ENCODE results near the gene NOTUM.
"Not testable (repeated sequence)": the region's sequence is repeated elsewhere in the genome, so short reads cannot be mapped to it uniquely, and the experiment has no call there.

Gene NOTUM

DNA sequence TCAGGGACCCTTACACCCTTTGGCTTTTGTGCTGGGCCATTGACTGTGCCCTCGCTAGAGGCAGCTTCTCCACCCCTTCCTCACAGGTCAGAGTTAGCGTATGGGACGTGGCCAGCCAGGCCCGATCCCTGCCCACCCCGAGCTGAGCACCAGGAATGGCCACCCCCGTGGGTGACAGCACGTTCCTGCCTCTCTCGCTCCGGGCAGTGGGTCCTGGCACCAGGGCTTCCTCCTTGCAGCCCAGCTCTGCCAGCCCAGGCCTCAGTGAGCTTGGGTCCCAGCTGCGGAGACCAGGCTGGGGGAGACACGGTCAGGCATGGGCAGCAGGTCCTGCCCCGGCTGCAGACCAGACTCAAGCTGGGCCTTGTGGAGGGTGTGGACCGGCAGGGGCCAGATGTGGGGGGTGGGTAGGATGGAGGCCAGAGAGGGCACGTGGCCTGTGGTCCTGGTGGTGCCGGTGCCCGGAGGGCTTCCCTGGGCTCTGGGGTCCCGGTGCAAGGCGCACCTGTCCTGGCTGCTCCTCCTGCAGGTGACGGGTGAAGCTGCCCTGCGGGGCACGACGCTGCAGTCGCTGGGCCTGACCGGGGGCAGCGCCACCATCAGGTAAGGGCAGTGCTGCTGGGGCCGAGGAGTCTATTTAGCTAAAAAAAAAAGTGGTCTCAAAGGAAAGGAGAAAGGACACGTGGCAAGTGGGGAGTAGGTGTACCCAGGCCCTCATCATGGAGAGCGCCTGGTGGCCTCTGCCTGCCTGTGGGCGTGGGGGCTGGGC, 34.7 kb upstream of the NOTUM start:
- DNase-seq, result no peak

DNA sequence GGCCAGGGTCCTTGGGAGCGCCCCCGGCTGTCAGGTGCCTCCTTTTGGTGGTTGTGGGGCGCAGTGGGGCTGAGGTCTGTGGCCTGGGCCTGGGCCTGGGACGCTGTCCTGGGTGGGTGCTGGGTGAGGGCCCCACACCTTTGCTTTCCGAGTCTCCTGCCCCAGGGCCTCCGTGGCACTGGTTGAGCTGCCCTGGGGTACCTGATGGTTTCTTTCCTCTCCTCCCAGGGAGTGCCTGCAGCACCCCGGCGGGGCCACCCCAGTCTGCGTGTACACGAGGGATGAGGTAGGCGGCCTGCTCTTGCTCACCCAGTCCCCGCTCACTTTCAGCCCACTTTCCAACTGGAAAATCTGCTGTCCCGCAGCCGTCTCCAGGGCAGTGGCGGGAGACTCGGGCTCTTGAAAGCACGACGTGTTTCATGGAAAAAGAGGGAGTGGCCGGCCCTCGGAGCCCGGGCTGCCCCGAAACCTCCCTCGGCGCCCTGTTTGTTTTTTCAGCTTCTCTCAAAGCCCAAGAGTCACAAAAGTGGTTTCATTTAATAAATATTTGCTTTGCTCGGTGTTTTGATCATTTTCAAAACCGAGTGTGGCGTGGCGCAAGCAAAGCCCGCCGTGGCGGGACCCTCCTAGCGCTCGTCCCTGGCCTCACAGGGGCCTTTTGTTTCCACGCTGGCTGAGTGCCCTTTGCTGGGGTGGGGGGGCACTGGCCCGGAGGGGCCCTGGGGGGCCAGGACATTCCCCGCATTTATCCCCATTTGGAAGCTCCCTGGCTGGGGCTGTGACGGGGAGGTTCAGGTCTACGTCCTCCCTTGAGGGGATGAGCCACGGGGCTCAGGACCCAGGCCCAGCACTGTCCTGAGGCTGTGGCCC, 33.8 kb upstream of the NOTUM start:
- DNase-seq, result no peak

DNA sequence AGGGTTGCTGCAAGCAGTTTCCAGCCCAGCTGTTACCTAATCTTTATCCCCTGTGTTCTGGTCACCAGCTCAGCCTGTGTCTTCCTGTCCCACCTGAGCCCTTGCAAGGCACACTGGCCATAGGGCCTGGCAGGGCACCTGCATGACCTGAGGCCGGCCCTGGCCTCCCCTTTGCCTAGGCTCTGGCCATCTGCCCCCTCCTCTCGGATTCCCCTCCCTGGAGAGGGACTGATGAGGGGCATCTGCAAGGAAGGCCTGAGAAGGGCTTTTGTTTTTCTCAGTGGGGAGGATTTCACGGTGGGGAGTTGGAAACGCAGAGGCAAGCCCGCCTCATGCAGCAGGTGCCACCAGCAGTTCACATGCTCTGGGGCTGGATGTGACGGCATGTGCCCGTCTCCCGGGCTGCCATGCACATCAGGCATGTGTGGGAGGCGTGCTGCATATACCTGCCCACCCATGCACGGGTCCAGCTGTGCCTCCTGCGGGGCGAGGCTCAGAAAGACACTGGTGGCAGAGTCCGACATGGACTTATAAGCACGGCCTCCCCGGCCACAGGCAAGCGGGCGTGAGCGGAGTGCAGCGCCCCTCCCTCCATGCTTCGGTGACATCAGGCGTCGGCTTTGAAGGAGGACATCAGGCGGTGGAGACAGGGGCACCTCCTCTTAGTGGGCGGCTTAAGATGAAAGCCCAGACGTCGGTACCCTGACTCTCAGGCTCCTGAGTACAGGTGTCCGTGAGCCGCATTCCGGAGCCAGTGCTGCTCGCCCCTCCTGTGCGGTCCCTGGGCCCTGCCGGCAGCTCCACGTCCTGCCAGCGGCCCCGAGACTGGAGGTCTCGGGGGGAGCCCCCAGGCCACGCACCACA, 33.0 kb upstream of the NOTUM start:
- no peak for DNase-seq

DNA sequence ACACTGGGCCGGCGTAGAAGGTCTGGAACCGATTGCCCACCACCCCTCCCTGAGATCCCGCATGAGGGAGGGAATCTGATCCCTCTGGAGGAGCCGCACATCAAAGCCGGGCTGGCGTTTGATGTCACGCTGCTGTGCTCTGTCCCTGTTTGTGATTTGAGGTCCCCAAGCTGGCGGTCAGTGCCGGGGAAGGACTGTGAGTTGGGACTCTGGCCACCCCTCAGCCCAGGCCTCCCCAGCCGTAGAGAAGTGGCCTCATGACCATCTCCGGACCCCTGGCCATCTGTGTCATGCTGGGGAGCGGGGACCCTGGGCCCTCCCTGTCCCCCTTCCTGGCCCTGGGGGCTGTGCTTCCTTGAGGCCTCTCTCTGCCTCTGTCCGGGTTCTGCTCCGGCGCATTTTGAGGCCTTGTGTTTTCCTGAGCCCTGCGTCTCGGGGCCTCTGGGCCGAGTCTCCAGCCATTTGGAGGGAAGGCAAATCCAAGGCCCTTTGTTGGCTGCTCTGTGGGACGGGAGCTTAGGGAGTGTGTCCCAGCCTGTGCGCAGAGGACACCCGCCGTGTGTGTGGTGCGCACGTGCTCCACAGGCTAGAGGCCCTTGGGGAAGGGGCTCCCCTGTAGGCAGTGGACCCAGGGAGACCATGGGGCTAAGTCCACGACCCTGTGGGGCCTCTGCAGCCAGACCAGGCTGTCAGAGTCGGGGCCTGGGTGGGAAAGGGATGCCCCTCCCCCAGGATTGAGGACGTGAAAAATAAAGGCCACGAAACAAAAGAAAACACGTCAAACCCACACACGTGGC, 31.5 kb upstream of the NOTUM start:
- DNase-seq, result no peak

DNA sequence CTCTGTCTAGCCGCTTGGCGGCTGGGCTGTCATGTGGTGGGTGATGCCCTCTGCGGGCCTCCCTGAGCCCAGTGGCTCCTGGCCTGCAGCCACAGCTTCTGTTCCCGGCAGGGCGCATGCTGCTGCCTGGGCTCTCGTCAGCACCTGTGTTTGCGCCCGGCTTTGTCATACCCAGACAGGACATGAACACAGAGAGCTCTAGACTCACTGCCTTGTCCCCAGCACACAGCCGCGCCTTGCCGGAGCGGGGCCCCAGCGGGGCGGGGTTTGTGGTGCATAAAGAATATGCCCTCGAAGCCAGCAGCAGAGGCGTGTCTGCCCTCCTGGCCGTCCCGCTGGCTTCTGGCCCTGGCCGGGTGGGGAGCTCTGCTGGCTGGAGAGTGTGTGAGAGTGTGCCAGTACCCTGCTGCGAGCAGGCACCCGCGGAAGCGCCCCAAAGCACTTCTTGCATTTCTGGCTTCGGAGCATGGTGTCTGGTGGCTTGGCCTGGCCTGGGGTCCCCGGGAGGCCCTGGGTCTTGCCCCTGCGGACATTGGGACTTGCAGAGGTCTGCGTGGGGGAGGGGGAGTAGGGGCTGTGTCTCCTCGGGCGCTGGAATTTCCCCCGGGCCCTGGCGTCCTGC, 30.8 kb upstream of the NOTUM start:
- no peak for DNase-seq

DNA sequence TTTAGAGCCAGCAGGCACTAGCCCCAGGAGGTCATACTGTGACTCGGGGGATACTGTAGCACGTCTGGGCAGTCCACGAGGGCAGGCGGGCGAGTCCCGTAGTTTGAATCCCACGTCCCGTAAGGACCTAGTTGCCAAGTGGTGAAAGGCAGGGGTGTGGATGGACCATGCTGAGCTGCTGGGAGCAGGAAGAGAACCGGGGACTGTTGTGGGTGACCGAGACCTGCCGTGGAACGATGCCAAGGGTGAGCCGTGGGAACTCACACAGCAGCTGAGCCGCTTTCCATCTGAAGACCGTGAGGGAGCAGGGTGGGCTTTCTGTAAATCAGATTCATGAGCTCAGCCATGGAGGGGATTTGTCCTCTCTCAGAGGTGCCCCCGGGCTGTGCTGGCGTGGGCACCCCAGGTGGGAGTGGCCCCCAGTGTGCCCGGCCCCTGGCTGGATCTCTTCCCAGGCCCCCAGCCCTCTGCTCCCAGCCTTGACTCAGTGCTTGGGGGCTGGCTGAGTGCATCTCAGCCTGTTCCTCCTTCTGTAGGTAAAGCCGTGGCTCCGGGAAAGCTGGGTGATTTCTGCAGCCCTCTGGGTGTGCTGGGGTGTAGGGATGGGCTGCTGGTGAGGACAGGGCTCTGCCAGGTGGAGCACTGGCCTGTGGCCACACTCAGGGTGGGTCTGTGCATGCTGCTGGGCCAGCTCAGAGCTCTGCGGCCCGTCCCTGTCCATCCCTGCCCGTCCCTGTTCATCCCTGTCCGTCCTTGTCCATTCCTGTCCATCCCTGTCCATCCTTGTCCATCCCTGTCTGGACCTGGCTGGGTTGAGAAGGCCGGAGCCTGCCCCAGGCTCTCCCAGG, 30.1 kb upstream of the NOTUM start:
- DNase-seq, result no peak

DNA sequence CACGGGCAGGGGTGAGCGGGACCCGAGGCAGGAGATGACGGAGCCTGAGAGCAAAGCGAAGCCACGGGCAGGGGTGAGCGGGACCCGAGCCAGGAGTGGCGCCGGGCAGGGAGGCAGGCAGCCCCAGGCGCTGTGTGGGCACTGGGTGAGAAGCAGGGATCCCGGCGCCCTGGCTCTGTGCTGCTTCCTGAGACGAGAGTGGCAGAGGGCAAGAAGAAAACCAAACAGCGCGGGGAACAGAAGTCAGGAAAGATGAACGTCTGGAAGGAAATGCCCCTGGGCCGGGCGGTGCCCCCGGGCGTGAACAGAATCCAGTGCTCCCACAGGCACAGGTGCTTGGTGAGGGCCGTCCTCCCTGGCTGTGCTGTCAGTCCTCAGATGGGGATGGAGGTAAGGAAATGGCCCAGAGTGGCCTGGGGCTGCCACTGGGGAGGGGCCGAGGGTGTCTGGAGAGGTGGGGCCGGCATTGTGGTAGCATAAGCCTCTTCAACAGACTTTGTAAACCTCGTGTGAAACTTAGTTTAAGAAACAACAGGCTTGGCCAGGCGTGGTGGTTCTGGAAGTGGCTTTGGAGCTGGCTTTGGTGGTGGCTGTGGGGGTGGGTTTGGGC, 26.3 kb upstream of the NOTUM start:
- no peak for DNase-seq

DNA sequence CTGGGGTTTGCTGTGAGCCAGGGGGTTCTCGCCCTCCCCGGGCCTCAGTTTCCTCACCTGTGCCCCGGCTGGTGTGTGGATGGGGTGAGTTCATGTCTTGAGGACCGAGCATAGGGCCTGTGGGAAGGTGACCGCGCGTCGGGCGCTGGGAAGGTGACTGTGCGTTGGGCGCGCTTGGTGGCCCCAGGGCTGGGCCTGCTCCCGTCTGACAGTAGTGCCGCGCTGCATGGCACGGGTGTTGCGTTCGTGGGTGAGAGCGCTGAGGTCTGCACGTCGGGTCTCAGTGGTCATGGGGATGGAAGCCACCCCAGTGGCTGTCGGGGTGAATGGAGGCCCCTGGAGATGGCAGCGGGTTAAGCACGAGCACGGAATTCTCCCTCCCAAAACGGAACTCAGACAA, 25.6 kb upstream of the NOTUM start:
- no peak for DNase-seq

DNA sequence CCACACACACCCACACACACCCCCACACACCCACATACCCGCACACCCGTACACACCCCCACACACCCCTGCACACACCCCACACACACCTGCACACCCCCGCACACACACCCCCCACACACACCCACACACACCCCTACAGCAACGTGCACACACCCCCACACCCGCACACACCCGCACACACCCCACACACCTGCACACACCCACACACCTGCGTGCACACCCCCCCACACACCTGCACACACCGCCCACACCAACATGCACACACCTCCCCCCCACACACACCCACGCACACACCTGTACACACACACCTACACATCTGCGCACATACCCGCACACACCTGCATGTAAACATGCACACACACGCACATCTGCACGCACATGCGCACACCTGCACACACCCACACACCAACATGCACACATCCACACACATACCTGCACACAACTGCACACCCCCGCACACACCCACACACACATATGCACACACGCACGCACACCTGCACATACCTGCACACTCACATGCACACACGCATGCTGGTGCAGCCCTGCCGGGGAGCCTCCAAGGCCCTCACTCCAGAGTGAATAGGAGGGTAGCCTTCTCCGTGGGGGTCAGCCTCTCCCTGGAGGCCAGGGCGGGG, 23.9 kb upstream of the NOTUM start:
- DNase-seq, result no peak

DNA sequence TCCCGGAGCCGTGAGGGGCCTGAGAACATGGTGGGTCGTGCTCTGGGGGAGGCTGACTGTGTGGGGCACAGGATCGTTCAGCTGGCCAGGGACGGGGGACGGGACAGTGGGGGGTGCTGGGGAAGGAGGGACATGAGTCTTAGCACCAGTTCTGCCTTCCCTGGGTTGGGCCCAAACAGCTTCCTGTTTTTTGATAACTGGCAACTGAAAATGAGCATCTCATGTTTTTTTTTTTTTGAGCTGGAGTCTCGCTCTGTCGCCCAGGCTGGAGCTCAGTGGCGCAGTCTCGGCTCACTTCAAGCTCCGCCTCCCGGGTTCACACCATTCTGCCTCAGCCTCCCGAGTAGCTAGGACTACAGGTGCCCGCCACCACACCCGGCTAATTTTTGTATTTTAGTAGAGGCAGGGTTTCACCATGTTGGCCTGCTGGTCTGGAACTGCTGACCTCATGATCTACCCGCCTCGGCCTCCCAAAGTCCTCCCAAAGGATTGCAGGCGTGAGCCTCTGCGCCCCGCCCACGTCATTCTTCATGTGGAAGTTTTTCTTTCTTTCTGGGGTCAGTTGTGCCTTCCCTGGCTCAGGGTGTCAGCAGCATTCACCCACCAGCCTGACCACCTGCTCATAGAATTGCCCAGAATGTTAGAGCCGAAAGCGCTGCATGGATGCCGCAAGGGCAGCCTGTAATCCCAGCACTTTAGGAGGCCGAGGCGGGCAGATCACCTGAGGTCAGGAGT, 22.8 kb upstream of the NOTUM start:
- no peak for DNase-seq

DNA sequence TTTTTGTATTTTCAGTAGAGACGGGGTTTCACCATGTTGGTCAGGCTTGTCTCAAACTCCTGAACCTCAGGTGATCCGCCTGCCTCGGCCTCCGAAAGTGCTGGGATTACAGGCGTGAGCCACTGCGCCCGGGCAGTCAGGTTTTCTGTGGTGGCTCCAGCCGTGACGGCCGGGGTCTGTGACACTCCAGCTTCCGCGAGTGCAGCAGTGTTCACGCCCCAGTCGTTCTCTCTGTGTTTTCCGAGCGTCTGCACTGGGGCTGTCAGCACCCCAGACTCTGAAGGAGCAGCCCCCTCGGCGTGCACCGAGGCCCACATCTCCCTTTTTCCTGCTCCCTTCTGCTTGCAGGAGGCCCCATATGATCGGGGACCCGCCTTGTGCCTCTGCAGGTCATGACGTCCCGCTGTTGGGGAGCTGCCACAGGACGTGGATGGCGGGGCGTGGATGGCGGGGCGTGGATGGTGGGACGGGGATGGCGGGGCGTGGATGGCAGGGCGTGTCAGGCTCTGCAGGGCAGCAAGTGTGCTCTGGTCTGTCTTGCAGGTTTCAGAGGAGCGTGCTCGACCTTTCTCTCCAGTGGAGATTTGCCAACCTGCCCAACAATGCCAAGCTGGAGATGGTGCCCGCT, 22.1 kb upstream of the NOTUM start:
- DNase-seq, result no peak

DNA sequence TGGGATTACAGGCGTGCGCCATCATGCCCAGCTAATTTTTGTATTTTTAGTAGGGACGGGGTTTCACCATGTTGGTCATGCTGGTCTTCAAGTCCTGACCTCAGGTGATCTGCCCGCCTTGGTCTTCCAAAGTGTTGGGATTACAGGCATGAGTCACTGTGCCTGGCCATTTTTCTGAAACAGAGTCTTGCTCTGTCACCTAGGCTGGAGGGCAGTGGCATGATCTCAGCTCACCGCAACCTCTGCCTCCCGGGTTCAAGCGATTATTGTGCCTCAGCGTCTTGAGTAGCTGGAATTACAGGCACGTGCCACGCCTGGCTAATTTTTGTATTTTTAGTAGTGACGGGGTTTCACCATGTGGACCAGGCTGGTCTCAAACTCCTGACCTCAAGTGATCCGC, 20.5 kb upstream of the NOTUM start:
- DNase-seq, result not testable (repeated sequence)

DNA sequence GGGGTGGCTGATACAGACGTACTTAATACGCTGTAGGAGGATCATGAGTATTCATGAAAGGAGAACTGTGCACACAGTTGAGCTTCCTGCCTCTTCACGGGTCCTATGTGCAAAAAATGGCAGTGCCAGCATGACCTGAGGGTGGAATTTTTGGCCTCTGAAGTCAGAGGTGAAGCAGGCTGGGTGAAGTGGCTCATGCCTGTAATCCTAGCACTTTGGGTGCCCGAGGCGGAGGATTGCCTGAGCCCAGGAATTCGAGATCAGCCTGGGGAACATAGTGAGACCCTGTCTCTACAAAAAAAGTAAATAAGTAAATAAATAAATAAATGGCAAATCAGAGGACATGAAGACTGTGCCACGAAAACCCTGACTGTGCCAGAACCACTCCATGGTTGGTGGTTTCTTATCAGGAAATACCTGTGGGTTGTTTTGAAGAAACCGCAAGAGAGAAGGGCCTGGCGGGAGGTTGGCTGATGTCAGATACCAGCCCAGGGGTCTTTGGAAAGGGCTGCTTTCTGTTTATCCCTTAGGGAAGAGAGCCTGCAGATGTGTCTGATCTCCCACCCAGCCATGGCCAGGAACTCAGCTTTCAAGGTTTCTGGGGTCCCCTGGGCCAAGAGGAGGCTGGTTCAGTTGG, 19.8 kb upstream of the NOTUM start:
- DNase-seq, result no peak

DNA sequence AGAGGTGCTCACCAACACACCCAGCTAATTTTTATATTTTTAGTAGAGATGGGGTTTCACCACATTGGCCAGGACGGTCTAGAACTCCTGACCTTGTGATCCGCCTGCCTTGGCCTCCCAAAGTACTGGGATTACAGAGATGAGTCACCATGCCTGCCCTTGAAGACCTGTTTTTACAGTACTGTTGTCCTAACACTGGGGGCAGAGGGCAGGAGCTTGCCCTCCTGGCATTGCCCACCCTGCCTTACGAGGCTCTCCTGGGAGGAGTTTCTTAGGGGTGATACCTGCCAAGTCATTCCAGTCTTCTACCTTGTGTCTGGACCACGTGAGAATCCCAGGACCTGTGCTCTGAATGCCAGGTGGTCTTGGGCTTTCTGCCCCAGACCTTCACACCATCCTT, 19.1 kb upstream of the NOTUM start:
- DNase-seq, result no peak

DNA sequence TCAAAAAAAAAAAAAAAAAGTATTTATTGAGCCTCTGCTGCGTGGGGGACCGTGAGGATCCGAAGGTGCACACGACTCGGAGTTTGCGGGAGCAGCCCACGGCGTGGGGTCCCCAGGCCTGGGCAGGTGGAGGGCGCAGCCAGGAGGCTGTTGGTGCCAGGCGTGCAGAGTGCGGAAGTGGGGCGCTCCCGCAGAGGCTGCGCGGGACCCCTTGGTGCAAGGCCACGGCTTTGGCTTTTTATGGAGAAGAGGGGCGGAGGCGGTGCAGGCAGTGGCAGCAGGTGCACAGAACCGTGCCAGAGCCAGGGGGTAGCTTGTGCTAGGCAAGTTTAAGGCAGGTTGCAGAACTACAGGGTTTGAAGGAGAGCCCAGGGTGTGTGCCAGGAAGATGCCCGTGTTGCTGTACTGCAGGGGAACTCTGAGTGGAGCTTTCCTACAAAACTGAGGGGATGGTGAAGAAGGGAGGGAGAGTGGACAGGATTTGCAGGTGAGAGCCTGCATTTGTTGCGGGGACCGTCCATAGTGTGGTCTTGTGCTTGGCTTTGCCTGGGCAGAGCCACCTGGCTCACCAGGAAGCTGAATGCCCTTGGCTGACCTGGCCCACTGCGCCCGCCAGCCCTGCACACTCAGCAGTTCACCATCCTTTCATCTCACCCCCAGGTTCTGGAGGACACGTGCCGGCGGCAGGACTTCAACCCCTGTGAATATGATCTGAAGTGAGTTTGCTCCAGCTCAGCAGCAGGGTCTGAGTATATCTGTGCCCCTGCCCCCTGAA, 17.7 kb upstream of the NOTUM start:
- no peak for DNase-seq

DNA sequence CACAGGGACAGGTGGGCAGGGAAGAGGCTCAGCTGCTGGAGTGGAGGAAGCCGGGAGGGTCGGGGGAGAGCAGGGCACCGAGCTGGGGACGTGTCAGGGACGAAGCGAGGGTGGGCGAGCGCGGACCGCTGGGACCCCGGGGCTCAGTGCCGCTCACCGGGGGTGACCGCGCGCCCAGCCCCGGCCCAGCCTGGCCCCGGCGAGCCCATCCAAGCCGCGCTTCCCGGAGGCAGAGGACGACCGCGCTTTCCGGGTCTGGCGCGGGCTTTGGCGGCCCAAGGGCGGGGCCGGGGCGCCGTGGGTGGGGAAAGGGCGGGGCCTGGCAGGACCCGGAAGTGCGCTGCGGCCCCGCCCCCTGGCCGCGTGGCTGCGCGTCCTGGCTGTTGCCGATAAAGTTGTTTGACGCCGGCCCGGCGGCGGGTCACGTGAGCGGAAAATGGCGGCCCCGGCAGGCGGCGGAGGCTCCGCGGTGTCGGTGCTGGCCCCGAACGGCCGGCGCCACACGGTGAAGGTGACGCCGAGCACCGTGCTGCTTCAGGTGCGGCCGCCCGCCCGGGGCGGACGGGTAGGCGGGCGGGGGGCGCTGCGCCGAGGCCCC, 16.3 kb upstream of the NOTUM start, which contains the start of gene ASPSCR1:
Gene ASPSCR1 (plus strand): TSS at position 419 of the 598 bp plus-strand sequence. CDS start 18 bp downstream, at position 437.
- DNase-seq, result no peak

Data from cortex of kidney (tissue), 1 donor.